Stimulated activated CD4-positive, alpha-beta T cell treated with anti-CD3 and anti-CD28 coated beads, Interleukin-1b, Interleukin-23, amount 100 ng/mL, for 48 hours (primary cell): ENCODE results near the gene IFT88.

Source experiments
- DNase-seq: peaks from one replicate; pipeline ENCODE4 v3.0.0-alpha.2; 2020

The IFT88 gene

GRCh38 chr13:20565115-20565736, 1.7 kb upstream of the IFT88 start:
- no peak for DNase-seq

- DNase-seq, result no peak
Observed at GRCh38 chr13:20566468-20566897, 474 bp upstream of the IFT88 start.

DNA sequence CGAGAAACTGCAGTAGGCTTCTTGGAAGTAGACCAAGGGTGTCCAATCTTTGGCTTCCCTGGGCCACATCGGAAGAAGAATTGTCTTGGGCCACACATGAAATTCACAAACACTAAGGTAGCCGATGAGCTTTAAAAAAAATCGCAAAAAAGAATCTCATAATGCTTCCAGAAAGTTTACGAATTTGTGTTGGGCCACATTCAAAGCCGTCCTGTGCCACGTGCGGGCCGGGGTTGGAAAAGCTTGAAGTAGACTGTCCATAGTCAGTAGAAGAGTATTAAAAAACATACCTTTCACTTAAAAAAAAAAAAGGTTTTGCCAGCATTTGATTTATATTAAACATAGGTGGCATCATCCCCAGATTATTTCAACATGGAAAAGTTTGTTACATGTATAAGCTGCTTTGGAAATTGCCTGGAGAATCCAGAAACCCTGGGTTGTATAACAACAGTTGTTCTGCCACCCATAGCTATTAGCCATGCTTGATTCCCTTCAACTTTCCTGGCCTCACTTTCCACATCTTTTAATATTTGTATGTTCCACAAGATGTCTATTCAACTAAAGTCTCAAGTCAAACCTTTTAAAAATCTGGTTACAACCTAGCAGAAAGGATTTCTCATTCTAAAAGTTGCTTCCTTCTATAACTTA, 1.0 kb downstream of the IFT88 start:
- DNase-seq, result no peak

DNA sequence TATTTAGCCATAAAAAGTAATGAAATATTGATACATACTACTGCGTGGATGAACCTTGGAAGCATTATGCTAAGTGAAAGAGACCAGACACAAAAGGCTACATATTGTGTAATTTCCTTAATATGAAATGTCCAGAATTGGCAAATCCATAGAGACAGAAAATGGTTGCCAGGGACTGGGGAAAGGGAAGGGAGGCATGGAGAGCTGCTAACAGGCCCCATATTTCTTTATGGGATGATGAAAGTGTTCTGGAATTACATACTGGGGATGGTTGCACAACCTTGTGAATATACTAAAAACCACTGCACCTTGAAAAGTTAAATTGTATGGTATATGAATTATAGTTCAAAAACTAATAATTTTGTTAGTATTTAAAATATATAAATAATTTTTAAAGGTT, 3.6 kb downstream of the IFT88 start:
- no peak for DNase-seq

- DNase-seq, result no peak
Observed at GRCh38 chr13:20571676-20572075, 4.7 kb downstream of the IFT88 start.

GRCh38 chr13:20573186-20573585, 6.2 kb downstream of the IFT88 start:
- DNase-seq, result no peak

- no peak for DNase-seq
Observed at GRCh38 chr13:20573636-20574035, 6.7 kb downstream of the IFT88 start.

GRCh38 chr13:20579191-20579590, 12.2 kb downstream of the IFT88 start:
- no peak for DNase-seq

GRCh38 chr13:20580257-20580656, 13.3 kb downstream of the IFT88 start:
- no peak for DNase-seq

GRCh38 chr13:20582026-20582425, 15.1 kb downstream of the IFT88 start:
- no peak for DNase-seq

GRCh38 chr13:20583803-20584293, 16.9 kb downstream of the IFT88 start:
- no peak for DNase-seq

- DNase-seq, result no peak
Observed at GRCh38 chr13:20585371-20585770, 18.4 kb downstream of the IFT88 start.

DNA sequence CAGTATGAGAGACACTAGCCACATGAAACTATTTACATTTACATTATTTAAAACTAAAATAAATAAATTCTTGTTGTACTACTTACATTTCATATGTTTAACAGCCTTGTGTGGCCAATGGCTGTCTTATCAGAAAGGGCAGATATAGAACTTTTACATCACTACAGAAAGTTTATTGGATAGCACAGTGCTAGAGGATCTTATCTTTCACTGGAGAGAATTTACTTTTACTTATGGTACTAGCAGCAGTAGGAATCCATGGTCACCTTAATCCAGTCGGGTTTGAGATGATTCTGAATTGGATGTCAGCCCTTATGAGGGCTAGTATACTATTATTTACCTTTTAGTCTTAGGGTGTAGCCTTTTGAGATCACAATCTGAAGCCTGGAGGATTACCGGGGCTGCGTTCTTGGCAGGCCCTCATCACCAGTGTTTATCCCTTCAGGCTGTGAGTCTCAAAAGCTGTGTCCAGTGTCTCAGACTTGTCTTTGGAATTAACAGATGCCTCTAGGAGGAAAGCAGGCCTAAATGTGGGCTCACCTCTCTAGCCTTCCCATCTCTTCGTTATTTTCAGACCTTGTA, 21.7 kb downstream of the IFT88 start:
- no peak for DNase-seq

DNA sequence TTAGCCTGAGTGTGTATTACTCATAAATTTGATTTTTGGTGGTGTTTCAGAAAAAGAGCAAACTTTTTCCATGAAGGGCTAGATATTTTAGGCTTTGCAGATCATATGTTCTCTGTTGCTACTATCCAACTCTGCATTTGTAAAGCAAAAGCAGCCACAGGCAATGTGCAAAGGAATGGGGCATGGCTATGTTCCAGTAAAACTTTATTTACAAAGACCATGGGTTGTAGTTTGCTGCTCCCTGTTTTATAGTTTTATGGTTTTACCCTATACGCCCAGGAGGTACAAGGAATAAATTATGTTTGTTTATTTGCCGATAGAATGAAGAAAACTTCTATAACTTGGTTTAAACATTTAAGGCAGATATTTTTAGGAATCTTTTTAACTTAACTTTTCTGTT, 23.6 kb downstream of the IFT88 start:
- no peak for DNase-seq

GRCh38 chr13:20592606-20593005, 25.6 kb downstream of the IFT88 start:
- no peak for DNase-seq

GRCh38 chr13:20594280-20594679, 27.3 kb downstream of the IFT88 start:
- DNase-seq, result no peak

GRCh38 chr13:20607015-20607414, 40.1 kb downstream of the IFT88 start:
- DNase-seq, result no peak

DNA sequence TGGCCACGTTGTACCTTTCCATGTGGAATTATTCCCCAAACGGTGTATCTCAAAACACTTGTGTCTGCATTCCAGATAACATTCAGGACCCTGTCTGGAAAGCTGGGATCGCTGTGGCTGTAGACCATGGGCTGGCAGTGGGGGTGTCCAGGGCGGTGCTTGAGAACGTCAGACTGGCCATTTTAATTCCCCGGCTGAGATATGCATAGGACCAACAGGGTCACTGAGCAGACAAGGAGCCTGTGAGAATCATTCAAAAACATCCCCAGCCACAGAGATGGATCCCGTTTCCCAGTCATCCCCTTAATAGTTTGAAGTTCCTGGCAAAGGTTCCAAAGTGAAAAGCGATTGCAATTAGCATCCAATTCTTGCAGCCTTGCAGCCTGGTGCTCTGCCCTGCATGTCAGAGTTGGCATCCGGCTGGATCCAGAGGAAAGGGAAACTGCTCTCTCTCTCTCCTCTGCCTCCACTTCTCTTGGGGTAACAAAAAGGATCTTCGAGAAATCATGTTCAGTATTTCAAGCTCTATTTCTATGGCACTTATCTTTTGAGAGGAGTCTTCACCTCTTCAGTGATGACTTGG, 41.6 kb downstream of the IFT88 start:
- DNase-seq, result no peak

DNA sequence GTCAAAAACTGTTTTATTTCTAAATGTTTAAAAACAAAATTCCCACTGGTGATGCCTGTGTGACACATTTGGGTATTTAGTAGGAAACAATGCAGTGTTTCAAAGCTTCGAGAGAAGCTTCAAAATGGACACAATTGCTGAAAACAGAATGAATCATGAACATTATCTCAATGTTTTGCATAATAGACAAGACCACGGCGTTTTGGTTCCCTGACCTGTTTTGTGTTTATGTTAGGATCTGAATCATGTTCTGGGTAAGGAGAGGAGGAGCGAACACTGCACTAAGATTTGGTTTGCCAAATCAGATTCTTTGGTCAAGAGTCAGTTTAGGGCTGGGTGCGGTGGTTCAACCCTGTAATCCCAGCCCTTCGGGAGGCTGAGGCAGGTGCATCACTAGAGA, 42.2 kb downstream of the IFT88 start:
- no peak for DNase-seq

- DNase-seq, result no peak
Observed at GRCh38 chr13:20610006-20610405, 43.0 kb downstream of the IFT88 start.

DNA sequence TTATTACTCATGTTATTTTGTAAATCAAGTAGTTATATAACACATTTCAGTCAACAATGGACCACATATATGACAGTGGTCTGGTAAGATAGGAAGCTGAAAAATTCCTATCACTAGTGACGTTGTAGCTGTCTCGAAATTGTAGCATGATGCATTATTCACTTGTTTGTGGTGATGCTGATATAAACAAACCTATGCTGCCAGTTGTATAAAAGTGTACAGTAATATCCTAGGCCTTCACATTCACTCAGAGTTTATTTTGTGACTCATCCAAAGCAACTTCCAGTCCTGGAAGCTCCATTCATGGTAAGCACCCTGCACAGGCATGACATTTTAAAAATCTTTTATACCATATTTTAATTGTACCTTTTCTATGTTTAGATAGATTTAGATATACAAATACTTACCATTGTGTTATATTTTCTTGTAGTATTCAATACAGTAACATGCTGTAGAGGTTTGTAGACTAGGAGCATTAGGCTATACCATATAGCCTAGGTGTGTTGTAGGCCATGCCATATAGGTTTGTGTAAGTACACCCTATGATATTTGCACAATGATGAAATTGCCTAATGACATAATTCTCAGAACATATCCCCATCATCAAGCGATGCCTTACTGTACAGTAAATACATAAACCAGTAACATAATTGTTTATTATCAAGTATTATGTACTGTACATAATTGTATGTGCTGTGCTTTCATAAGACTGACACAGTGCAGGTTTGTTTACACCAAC, 49.3 kb downstream of the IFT88 start:
- no peak for DNase-seq

- DNase-seq, result no peak
Observed at GRCh38 chr13:20623000-20623399, 56.0 kb downstream of the IFT88 start.

- DNase-seq, result no peak
Observed at GRCh38 chr13:20624213-20624612, 57.3 kb downstream of the IFT88 start.
